HEK293 (cell line): Measurements from ENCODE around the gene MXI1.

Experiments used
- BCL11B ChIP-seq: fragments of 450-650 bp; formaldehyde crosslinking; IDR thresholded peaks from 2 replicates; pipeline ENCODE4 v1.5.1; 2016; ENCODE audit warnings: low read depth, missing biosample characterization, missing genetic modification characterization
- CTCF ChIP-seq: fragments of 450-650 bp; formaldehyde crosslinking; IDR thresholded peaks from 2 replicates; pipeline ENCODE4 v1.5.1; 2016; ENCODE audit warnings: missing biosample characterization, missing genetic modification characterization
- PBX3 ChIP-seq: sonication (generic); formaldehyde crosslinking; IDR thresholded peaks from 2 replicates; pipeline ENCODE4 v1.8.1; 2022; ENCODE audit warnings: mild to moderate bottlenecking, moderate library complexity, missing genetic modification reagents
- SP2 ChIP-seq: fragments of 450-650 bp; formaldehyde crosslinking; IDR thresholded peaks from 2 replicates; pipeline ENCODE4 v1.5.1; 2016; ENCODE audit warnings: missing biosample characterization, missing genetic modification characterization
- TRIM28 ChIP-seq: IDR thresholded peaks from 2 replicates; pipeline ENCODE4 v1.6.1; 2011; ENCODE audit warnings: low read length, control low read depth, borderline replicate concordance
- ZNF133 ChIP-seq: fragments of 450-650 bp; formaldehyde crosslinking; IDR thresholded peaks from 2 replicates; pipeline ENCODE4 v1.5.1; 2016; ENCODE audit warnings: missing biosample characterization, missing genetic modification characterization
- TF ChIP-seq, protein P1 (sequence below): fragments of 450-650 bp; formaldehyde crosslinking; IDR thresholded peaks from 2 replicates; pipeline ENCODE4 v1.5.1; 2016; ENCODE audit warnings: missing biosample characterization, missing genetic modification characterization

GRCh38 chr10:110224992-110225391 is 17.6 kb downstream of the MXI1 start:
- TF ChIP-seq SP2 (tag by site-specific recombination) (no peak), PBX3 (no peak), ZNF133 (tag by site-specific recombination) (no peak), TRIM28 (no peak), CTCF (tag by site-specific recombination) (no peak), BCL11B (tag by site-specific recombination) (no peak)
- TF ChIP-seq, protein P1, sequence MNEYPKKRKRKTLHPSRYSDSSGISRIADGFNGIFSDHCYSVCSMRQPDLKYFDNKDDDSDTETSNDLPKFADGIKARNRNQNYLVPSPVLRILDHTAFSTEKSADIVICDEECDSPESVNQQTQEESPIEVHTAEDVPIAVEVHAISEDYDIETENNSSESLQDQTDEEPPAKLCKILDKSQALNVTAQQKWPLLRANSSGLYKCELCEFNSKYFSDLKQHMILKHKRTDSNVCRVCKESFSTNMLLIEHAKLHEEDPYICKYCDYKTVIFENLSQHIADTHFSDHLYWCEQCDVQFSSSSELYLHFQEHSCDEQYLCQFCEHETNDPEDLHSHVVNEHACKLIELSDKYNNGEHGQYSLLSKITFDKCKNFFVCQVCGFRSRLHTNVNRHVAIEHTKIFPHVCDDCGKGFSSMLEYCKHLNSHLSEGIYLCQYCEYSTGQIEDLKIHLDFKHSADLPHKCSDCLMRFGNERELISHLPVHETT = no peak
